Hepatic stellate cell (primary cell): ENCODE results near the gene ATG2A.

Experiments used
- DNase-seq: peaks from one replicate; pipeline ENCODE4 v3.0.0; 2011; ENCODE audit warnings: low spot score

ATG2A gene

DNA sequence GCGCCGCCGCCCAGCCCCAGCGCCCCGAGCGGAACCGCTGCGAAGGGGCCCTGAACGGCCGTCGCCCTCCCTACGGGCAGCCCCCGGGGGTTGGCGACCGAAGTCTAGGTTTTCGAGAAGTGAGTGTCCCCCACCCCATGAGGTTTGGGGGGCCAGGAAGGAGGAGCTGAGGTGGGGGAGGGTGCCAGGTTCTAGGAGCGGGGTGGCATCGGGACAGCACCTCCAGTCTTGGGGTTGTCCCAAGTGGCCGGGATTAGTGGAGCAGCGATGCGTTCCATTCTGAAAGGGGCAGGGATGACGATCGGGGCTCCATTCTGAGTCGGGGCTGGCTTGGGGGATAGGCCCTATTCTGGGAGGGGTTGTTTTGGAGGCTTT lies 7.9 kb upstream of the ATG2A start:
- DNase-seq, result peak; percentile 68

DNA sequence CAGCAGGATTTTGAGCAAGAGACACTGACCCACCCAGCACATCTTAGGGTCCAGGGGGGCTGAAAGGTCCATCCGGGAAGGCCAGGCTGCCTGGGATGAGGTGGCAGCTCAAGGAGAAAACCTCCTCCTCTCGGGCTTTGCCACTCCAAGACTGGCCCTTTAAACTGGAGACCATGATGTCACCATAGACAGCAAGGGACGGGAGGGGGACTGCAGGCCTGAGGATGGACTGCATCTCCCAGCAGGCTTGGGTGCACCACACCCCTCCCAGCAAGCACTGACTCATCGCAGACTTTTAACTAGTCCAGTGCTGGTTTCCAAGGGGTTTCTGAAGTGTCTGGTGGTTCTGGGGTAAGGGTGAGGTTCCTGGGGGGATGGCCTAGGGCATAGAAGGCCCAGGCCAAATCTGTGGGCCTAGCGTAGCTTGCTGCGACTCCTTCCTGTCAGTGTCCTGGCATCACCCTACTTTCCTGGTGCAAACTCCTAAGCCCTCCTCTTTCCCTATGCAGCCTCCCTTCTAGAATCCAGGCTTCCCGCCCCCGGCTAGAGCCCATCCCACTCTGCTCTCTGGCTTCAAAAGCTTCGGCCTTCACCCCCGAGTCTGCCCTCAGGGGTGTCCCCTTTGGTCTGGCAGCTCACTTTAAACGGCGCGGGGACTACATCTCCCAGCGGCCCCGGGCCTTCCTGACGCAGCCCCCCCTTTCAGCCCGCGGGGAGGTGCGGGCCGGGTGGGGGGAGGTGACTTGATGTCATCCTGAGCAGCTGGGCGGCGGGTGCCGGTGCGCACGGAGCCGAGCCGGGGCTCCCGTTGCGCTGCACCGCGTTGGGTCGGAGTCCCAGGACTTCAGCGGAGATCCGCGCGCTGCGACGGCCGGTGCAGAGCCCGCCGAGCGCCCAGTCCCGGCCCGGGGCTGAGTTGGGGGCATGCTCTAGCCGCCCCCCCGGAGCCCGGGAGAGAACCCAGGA lies 7.2 kb upstream of the ATG2A start, which contains the start of gene PPP2R5B:
PPP2R5B (plus strand) TSS at position 746 of the 966 bp plus-strand sequence. CDS start 1,046 bp downstream, outside the sequence.
- peak; percentile 99 for DNase-seq

DNA sequence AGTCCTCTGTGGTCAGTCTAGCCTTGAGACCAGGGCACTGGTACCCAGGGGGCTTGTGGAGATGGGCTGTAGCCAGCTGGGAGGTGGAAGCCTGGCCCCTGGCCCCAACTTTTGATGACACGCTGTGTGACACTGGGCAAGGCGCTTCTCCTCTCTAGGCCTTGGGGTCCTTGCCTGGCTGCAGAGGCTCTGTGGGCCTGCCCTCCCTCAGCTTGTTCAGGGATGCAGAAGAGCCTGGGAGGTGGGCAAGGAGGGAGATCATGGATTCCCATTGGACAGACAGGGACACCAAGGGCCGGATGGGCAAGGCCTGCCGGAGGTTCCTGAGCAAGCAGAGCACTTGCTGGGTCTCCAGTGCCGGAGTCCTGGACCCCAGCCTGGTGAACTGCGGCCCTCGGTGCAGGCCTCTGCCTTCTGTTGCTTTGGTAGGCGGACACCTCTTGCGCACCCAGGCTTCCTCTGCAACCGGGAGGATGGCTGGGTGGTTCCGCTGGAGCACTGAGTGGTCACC lies 6.2 kb upstream of the ATG2A start:
- no peak for DNase-seq

DNA sequence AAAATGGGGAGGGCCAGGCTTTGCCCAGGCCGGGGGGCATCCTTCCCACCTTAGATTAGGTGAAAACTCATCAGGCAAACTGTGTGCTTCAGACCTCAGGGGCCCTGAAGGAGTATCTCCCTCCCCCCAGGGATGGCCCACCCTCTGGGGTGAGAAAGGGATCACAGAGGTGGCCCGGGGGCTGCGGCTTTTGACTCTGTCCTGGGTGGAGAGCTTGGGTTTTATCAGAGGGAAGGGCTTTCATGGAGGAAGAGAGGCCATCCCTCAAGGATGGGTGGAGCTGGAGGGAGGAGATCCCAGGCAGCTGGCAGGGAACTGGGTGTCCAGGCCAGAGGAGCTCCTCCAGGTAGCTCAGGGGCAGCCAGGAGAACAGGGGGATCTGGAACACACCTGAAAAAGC lies 4.4 kb upstream of the ATG2A start:
- no peak for DNase-seq

DNA sequence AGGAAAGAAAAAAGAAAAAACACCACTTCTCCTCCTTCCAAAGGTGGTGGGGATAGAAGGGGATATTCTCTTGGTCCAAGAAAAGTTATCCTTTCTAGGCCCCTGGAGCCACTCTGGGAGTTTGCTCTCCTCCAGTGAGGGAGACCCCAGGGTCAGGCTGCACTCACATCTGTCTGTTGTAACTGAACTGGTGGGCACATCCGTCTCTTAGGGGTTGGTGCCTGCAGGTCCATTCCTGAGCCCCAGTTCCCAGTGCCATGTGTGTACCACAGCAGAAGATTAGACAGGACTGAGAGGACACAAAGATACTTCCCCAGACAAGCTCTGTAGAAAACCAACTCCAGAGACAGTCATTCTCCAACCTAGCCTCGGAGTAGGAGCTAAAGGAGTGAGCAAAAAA lies 3.1 kb upstream of the ATG2A start:
- DNase-seq, result no peak

DNA sequence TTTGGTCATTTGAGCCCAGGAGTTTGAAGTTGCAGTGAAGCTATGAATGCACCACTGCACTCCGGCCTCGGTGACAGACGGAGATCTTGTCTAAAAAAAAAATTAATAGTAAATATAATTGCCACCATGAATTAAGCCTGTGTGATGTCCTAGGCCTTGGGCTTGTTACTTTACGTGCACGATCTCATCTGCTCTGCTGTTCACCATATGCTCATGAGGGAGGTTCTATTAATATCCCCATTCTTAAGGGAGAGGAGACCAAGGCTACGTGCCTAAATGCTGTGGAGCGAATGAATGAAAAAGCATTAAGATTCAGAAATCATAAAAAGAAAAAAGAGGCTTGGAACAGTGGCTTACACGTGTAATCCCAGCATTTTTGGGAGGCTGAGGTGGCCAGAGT lies 2.6 kb upstream of the ATG2A start:
- no peak for DNase-seq

DNA sequence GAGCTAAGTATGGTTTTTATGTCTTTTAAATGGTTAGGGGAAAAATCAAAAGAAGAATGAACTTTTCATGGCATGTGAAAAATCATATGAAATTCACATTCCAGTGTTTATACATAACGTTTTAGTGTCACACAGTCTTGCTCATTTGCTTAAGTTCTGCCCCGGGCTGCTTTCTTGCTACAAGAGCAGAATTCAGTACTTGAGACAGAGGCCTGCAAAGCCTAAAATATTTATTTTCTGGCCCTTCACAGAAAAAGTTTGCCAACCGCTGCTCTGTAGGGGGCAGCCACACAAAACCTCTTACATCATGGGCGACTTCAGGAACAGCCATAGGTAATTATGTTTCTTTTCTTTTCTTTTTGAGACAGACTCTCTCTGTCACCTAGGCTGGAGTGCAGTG lies 1.0 kb upstream of the ATG2A start:
- peak; percentile 34 for DNase-seq

DNA sequence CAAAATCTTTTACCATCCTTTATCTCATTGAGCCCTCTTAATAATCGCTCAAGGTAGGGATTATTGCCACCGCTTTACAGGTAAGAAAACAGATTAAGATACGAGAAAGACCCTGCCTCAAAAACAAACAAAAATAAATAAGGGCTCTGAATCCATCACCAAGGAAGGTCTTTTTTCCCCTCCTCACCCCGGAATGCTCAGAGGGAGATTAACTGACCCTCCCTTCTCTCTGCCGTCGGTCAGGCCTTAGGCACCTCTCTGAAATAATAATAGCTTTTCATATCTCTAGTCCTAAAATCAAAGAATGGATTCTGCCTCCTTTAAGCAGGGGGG lies 620 bp upstream of the ATG2A start:
- no peak for DNase-seq

DNA sequence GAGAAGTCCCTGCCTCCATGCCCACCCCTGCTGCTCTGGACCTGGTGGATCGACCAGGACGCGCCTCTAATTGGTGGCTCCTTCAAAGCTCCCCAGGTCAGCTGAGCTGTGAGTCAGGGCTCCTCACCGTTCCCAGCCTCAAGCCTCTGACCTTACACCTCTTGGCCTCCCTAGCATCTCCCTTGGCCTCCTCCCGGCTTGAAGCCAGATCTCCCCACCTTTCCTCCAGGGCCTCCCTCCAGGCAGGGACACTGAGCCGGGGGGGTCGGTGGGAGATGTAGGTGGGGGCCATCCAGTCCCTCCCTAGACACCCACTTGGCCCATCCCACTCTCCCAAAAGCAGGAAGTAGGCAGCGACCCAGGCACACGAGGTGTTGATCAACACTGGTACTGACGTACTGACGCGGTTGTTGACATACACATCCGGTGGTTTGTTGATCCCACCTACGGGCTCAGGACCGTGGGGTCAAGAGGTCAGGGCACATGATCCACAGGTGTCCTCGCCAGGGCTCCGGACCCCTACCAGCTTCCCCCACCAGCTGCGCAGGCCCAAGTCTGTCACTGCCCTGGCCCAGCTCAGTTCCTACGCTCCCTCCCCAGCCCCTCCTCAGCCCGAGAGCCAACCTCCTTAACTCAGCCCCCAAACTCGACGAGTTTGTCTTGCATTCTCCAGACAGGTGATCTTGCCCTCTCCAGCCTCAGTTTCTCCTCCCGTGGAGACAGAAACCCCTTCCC lies 802 bp downstream of the ATG2A start:
- peak; percentile 61 for DNase-seq

DNA sequence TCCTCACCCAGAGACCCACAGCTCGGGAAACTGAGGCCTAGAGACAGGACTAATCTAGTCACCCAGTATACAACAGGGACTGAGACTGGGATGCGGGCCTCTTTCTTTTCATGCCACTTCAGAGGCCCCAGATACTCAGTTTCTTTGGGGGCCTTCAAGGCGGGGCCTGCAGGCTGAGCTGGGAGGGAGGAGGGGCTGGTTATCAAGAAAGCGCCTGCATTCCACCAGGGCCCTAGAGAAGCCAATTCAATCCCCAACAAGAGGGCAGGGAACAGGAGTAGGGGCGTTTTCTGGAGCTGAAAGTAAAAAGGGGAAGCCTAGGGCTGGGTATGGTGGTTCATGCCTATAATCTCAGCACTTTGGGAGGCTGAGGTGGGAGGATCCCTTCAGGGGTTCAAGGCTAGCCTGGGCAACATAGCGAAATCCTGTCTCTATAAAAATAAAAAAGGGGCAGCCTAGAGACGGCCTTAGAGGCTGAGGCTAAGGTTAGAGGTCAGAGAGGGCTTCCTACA lies 1.6 kb downstream of the ATG2A start:
- DNase-seq, result no peak

DNA sequence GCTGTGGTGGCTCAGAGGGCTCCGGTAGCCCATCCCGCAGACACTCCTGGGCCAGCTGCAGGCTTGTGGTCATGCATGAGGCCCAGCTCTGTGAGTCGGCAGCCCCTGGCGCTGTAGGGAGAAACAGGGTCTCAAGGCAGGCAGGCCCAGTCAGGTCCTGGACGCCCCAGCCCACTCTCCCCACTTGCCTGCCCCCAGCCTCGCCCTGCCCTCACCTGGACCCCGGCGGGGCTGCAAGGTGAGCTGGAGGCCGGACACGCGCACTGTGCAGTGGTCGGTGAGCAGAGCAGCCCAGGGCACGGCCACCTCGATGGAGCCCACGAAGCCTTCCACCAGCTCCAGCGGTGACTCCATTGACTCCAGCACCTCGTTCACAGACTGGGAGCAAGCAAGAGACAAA lies 2.9 kb downstream of the ATG2A start:
- no peak for DNase-seq

DNA sequence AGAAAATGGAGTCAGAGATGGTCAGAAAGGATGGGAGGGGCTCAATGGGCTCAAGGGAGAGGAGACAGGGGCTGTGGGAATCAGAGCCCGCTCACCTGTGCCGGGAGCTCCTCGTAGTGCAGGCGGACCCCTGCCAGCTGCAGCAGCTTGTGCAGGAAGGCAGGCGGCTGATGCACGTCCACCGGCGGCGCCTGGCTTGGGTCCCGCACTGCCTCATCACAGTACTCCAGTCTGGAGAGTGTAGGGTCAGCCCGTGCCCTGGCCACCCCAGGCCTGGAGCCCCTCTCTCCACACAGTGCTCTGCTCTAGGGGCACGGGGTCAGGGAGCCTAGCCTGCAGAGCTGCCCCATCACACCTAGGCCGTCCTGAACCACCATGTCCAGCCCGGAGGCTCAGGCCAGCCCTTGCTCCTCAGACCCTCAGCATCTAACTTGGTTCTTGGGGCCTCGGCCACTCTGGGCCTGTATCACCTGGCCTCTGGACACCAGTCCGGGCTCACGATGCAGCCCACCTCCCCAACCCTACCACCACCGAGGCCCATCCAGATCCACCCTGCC lies 3.8 kb downstream of the ATG2A start:
- no peak for DNase-seq

DNA sequence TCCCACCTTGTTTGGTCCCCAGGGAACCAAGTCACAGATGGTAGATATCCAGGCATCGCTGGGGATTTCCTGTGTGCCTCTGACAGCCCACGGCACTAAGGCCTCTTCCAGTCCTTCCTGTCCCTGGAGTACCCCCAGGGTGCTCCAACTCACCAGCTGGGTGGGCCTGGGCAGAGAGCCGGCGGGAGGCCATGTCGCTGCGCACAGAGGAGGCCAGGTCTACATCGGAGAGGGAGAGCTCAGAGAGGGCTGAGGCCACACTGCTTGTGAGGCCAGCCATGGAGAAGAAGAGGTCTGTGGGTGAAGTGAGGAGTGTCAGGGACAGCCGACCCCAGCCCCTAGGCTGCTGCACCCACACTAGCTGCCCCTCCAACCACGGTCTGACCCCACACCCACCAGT lies 5.3 kb downstream of the ATG2A start:
- no peak for DNase-seq

DNA sequence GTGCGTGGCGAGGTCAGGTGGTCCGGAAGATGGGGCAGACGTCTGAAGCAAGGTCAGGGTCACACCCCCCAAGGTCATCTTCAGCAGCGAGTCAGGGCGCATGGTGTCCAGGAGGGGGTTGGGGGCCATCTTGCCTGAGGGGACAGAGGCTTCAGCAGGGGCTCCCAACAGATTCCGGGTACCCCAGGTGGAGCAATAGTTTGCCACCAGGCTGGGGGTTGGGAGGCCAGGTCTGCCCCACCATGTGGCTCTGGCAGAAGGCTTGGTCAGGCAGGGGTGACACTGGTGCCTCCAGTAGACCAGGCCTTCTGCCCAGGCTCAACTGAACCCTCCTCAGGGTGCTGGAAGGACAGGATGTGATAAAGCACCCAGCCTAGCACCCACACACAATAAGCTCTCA lies 5.9 kb downstream of the ATG2A start:
- no peak for DNase-seq

DNA sequence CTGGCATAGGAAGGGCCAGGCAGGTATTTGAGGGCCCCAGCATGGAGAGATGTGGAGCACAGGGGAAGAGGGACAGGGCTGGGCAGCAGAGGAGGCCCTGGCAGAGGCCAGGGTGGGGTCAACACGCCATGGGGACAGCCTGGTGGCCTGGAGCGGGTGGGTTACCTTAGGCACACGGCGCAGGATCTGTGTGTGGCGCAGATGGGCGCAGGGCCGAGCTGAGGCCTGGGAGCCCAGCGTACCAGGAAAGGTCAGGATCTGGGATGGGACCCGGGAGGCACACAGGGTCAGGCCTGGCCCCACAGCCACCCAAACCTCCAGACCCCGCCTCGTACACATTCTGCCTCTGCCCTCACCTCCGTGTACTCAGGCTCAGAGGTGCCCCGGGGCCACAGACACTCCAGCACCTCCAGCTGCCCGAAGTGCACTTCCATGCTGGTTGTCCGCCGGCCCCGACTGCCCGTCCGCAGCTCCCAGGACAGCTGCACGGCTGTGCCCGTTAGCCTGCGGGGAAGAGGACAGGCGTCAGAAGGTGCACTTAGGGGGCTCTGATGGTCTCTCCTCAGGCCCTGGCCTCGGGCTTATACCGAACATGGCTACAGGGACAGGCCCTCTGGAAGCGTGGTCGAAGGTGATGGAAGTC lies 6.4 kb downstream of the ATG2A start:
- no peak for DNase-seq

DNA sequence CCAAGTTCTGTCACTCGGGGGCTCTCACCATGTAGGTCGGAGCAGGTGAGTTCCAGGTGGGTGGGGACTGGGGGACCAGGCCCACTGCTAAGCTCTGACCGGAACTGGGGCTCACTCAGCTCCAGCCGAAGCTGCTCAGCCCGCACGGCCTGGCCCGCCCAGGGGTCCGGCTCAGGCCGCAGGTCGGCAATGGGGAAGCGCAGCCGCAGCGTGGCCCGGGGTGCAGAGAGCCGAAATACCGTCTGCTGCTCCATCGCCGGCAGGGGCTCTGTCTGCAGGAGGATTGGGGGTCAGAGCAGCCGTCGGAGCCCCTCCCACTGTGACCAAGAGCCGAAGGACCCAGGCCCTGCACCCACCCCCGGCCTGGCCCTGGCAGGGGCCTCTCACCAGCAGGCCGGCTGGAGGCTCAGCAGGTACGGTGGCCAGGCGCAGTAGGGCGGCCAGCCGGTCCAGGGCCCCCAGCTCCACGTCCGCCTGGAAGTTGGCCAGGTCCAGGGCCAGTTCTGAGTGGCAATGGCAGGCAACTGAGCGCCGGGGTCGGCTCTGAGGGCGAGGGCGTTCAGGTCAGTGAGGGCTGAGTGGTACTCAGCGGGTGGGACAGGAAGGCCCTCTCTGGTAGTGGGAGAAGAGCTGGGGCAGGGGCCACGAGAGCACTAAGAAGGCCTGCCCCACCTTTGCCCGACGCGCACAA lies 7.2 kb downstream of the ATG2A start:
- no peak for DNase-seq

DNA sequence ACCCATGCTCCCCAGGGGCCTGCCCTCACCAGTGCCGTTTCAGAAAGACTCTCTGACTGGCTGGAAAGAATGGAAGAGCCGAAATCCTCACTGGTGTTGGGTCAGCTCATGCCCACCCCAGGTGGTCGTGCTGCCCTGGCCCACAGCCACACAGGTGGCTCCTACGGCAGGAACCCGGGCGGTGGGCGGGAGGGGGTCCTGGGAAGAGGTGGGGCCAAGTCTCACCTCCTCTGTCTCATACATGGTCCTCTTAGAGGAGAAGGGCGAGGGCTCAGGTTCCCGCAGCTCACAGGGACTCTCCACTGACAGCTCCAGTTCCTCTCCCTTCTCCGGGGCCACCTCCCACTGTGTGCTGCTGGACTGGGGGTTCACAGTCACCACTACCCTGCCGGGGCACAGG lies 8.2 kb downstream of the ATG2A start:
- no peak for DNase-seq

DNA sequence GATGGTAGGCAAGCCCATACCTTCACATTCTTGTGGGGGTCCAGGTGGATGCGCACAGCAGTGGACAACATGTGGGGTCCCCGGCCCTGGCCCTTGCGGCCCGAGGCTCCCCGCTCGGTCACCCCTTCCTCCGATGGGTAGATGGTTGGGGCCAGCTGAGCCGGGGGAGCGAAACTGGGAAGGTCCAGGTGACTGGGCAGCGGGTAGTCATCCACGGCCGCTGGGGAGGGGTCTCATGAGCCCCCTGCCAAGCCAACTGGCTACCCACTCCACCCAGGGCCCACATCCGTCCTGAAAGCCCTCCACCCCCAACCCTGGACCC lies 10.7 kb downstream of the ATG2A start:
- no peak for DNase-seq

DNA sequence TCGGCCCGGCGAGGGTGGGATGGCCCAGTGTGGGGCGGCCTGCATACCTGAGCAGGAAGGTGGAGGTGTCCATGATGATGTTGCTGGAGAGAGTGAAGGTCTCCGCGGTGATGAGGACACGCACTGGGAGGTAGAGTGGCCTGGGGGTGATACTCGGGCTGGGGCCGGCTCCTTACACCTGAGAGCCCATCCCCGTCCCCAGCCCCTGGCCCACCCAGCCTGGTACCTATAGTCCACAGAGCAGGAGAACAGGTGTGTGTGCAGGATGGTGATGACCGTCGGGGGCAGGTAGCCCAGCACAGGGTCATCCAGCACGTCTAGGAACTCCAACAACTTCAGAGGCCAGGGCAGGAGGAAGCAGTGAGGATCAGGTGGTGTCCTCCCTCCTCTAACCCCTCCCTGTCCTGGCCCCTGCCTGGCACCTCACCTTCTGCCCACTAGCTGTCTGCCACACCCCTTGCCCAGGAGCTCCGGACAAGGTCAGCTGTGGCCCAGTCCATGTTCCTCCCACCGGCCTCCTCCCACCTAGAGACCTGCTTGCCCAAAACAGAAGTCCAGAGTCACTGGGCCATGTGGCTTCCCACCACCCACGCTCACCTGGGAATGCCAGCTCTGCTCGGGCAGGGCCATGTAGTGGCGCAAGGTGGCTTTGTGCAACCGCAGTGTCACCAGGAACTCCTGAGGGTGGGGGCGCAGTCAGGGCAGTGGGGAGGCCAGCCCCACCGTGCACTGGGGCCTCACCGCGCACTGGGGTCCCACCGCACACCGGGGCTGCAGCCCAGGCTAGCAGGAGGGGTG lies 11.3 kb downstream of the ATG2A start:
- DNase-seq, result no peak

DNA sequence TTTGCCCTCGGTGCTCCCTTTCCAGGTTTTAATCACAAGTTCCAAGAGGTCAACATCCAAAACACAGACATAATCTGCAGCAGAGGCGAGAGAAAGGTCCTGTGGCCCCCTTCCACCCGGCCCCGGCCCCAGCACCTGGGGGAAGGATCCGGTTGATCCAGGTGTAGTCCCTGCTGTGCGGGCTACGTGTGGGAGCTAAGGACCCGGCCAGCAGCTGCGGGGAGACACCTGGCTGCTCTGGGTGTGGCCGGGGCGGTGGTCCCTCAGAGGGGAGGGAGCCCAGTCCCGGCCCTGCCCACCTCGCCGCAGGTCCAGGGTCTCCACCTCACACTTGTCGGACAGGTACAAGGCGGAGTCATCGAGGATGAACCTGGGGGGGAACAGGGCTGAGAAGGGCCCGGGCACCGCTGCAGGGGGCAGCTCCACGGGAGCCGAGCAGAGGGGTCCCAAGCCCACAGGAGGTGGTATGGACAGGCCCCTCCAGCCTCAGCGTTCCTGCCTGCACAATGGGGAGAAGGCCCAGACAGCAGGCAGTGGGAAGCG lies 13.6 kb downstream of the ATG2A start:
- DNase-seq, result no peak
